Body of pancreas (tissue), 4 donors: ENCODE results near the gene NCOR2.

Experiments used
- CTCF ChIP-seq, 7 experiments: fragments of 450-650 bp in 4 of 7; fragments of 200-600 bp in 3 of 7; sonication (generic) in 3 of 7; IDR thresholded peaks; one replicate each; pipeline ENCODE4 v1.5.1; 2016 to 2019; ENCODE audit warnings: antibody characterized with exemption in 7 of 7
- POLR2A ChIP-seq, 3 donors: fragments of 450-650 bp; IDR thresholded peaks; one replicate each; pipeline ENCODE4 v1.6.1; 2016; ENCODE audit warnings: antibody characterized with exemption in 3 of 3, mild to moderate bottlenecking in 2 of 3

GRCh38 chr12:124554429-124555029 is 12.9 kb downstream of the NCOR2 start:
- TF ChIP-seq POLR2A (IDR thresholded peaks at IDR 0.05) (no peak), CTCF (IDR thresholded peaks at IDR 0.05) (no peak)
